OCI-LY1 (cell line): ENCODE results near the gene SPANXN3.

Source experiments
- H2AFZ ChIP-seq: fragments of 200-600 bp; sonication (generic), shearing (Covaris generic); 2 replicates; pipeline ENCODE4 v1.6.0; 2014; ENCODE audit warnings: antibody characterized with exemption, mild to moderate bottlenecking, low read length
- H3F3A ChIP-seq: fragments of 200-600 bp; sonication (generic), shearing (Covaris generic); 2 replicates; pipeline ENCODE4 v1.6.0; 2014; ENCODE audit warnings: mild to moderate bottlenecking, antibody characterized with exemption, low read length, moderate library complexity; ENCODE audit not compliant: insufficient read depth
- H3K27ac ChIP-seq: fragments of 200-600 bp; sonication (generic); 2 replicates; pipeline ENCODE4 v1.5.1; 2014; ENCODE audit warnings: low read length, mixed run types, mild to moderate bottlenecking, low read depth; ENCODE audit not compliant: poor library complexity, severe bottlenecking
- H3K27me3 ChIP-seq: fragments of 200-600 bp; sonication (generic); 2 replicates; pipeline ENCODE4 v1.6.0; 2014; ENCODE audit warnings: antibody characterized with exemption, mild to moderate bottlenecking, low read length, moderate library complexity; ENCODE audit not compliant: insufficient read depth
- H3K36me3 ChIP-seq: fragments of 200-600 bp; sonication (generic); 2 replicates; pipeline ENCODE4 v1.6.1; 2014; ENCODE audit warnings: mild to moderate bottlenecking, antibody characterized with exemption, low read length, moderate library complexity, mixed read lengths; ENCODE audit not compliant: insufficient read depth
- H3K4me1 ChIP-seq: fragments of 200-600 bp; sonication (generic); 2 replicates; pipeline ENCODE4 v1.5.1; 2014; ENCODE audit warnings: mild to moderate bottlenecking, low read length, moderate library complexity; ENCODE audit not compliant: insufficient read depth, severe bottlenecking
- H3K4me2 ChIP-seq: fragments of 200-600 bp; sonication (generic), shearing (Covaris generic); 2 replicates; pipeline ENCODE4 v1.6.1; 2014; ENCODE audit warnings: low read length
- H3K4me3 ChIP-seq: fragments of 200-600 bp; sonication (generic); 2 replicates; pipeline ENCODE4 v1.5.1; 2014; ENCODE audit warnings: low read length, low read depth, mild to moderate bottlenecking, mixed read lengths; ENCODE audit not compliant: poor library complexity, severe bottlenecking
- H3K79me2 ChIP-seq: fragments of 200-600 bp; shearing (Covaris generic); 2 replicates; pipeline ENCODE4 v1.6.1; 2016; ENCODE audit warnings: mixed run types, low read length, mixed read lengths; ENCODE audit not compliant: insufficient read depth
- H3K9ac ChIP-seq: fragments of 200-600 bp; sonication (generic), shearing (Covaris generic); 2 replicates; pipeline ENCODE4 v1.6.1; 2014; ENCODE audit warnings: mild to moderate bottlenecking, low read length, mixed read lengths
- H3K9me2 ChIP-seq: fragments of 200-600 bp; sonication (generic), shearing (Covaris generic); 2 replicates; pipeline ENCODE4 v1.6.1; 2014; ENCODE audit warnings: low read depth, mild to moderate bottlenecking, low read length, mixed read lengths
- H3K9me3 ChIP-seq: fragments of 200-600 bp; shearing (Covaris generic); 2 replicates; pipeline ENCODE4 v1.6.1; 2014; ENCODE audit warnings: low read length, mixed read lengths
- H4K20me1 ChIP-seq: fragments of 200-600 bp; sonication (generic), shearing (Covaris generic); 2 replicates; pipeline ENCODE4 v1.6.0; 2016; ENCODE audit warnings: mild to moderate bottlenecking, low read length; ENCODE audit not compliant: insufficient read depth
- CTCF ChIP-seq: fragments of 200-600 bp; sonication (generic), shearing (Covaris generic); IDR thresholded peaks from 2 replicates; pipeline ENCODE4 v1.5.1; 2017; ENCODE audit warnings: mild to moderate bottlenecking, antibody characterized with exemption, low read length, moderate library complexity, mixed read lengths
- EZH2 ChIP-seq: fragments of 200-600 bp; sonication (generic), shearing (Covaris generic); IDR thresholded peaks from 2 replicates; pipeline ENCODE4 v1.8.0; 2017; ENCODE audit warnings: borderline replicate concordance, mixed run types, mild to moderate bottlenecking, antibody characterized with exemption, low read length, moderate library complexity, mixed read lengths

SPANXN3 gene

DNA sequence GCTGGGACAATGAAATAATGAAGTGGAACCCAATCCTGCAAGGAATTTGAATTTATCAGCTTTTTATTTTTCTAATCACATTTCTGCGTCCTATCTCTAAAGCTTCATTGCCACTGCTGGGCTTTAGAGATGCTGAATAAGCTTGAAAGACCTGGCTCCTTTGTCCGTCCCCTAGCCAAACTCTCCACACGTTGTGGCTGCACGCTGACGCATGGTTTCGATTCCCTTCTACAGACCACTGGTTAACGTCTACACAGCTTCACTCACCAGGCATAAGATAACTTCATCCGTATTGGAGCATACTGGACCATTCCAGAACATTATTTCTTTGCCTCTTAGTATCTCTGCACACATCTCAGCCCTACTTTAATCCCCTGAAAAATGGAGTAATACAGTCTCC lies 31.2 kb downstream of the SPANXN3 start:
- Histone ChIP-seq H3K9me2 (no peaks in the 10 kb centered on the region), H3K27me3 (no peaks in the 10 kb centered on the region), H3K9me3 (no peaks in the 10 kb centered on the region), H3K4me3 (no peak overlapping the region), H3F3A (no peaks in the 10 kb centered on the region), H3K4me2 (no peak overlapping the region), H3K79me2 (no peaks in the 10 kb centered on the region), H3K9ac (no peak overlapping the region), H3K27ac (no peak overlapping the region), H2AFZ (no peak overlapping the region), H4K20me1 (no peaks in the 10 kb centered on the region), H3K36me3 (no peaks in the 10 kb centered on the region), H3K4me1 (no peaks in the 10 kb centered on the region)
- no peak for TF ChIP-seq CTCF
- TF ChIP-seq EZH2 = no peak

DNA sequence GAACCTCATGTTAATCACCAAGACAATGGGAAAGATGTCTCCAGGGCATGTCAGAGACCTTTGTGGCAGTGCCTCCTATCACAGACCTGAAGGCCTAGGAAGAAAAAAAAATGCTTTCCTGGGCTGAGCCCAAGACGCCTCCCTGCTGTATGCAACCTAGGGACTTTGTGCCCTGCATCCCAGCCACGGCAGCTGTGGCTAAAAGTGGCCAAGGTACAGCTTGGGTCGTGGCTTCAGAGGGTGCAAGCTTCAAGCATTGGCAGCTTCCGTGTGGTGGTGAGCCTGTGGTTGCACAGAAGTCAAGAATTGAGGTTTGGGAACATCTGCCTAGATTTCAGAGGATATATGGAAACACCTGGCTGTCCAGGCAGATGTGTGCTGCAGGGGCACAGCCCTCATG lies 40.5 kb downstream of the SPANXN3 start:
- H3K4me1 ChIP-seq = no peaks in the 10 kb centered on the region
- no peak overlapping the region for H2AFZ ChIP-seq
- H3K9me2 ChIP-seq = no peaks in the 10 kb centered on the region
- no peak for TF ChIP-seq CTCF
- no peak for TF ChIP-seq EZH2
- H3K27ac ChIP-seq = no peak overlapping the region
- H3K36me3 ChIP-seq = no peaks in the 10 kb centered on the region
- H3K9ac ChIP-seq = no peak overlapping the region
- no peaks in the 10 kb centered on the region for H3K27me3 ChIP-seq
- no peaks in the 10 kb centered on the region for H4K20me1 ChIP-seq
- no peaks in the 10 kb centered on the region for H3F3A ChIP-seq
- no peaks in the 10 kb centered on the region for H3K79me2 ChIP-seq
- H3K4me3 ChIP-seq = no peak overlapping the region
- H3K4me2 ChIP-seq = no peak overlapping the region
- H3K9me3 ChIP-seq = no peaks in the 10 kb centered on the region

GRCh38 chrX:143472347-143472938 lies 44.8 kb downstream of the SPANXN3 start:
- Histone ChIP-seq H3K9ac (no peak overlapping the region), H3K9me3 (no peaks in the 10 kb centered on the region), H4K20me1 (no peaks in the 10 kb centered on the region), H3K4me2 (no peak overlapping the region), H2AFZ (no peak overlapping the region), H3K9me2 (no peaks in the 10 kb centered on the region), H3K36me3 (no peaks in the 10 kb centered on the region), H3F3A (no peaks in the 10 kb centered on the region), H3K79me2 (no peaks in the 10 kb centered on the region), H3K27me3 (no peaks in the 10 kb centered on the region), H3K27ac (no peak overlapping the region), H3K4me1 (no peaks in the 10 kb centered on the region), H3K4me3 (no peak overlapping the region)
- TF ChIP-seq CTCF (no peak), EZH2 (no peak)
